G401 (cell line): ENCODE data around the gene ZFYVE9. TPM values are rescaled to one million over a fixed set of nuclear protein-coding genes. Genes with fewer than 3 reads are reported as not detected.

Source experiments
- DNase-seq: peaks from one replicate; pipeline ENCODE4 v3.0.0-alpha.2; 2015; ENCODE audit warnings: low spot score
- in situ Hi-C: cut with HindIII; loops from 2 replicates; pipeline ENCODE4 v1.10.0; 2016; ENCODE audit warnings: low sequenced_read_pairs, mixed read lengths
- total RNA-seq: library from RNA; depleted of rRNA; stranded (reverse); fragments of >200 nt; shearing (Covaris generic); gene quantifications from 2 replicates; pipeline ENCODE4 v1.2.3, GENCODE V29; 2014

ZFYVE9 gene
- total RNA-seq, 1 experiment from 2014 or later = 21.5 TPM

DNA sequence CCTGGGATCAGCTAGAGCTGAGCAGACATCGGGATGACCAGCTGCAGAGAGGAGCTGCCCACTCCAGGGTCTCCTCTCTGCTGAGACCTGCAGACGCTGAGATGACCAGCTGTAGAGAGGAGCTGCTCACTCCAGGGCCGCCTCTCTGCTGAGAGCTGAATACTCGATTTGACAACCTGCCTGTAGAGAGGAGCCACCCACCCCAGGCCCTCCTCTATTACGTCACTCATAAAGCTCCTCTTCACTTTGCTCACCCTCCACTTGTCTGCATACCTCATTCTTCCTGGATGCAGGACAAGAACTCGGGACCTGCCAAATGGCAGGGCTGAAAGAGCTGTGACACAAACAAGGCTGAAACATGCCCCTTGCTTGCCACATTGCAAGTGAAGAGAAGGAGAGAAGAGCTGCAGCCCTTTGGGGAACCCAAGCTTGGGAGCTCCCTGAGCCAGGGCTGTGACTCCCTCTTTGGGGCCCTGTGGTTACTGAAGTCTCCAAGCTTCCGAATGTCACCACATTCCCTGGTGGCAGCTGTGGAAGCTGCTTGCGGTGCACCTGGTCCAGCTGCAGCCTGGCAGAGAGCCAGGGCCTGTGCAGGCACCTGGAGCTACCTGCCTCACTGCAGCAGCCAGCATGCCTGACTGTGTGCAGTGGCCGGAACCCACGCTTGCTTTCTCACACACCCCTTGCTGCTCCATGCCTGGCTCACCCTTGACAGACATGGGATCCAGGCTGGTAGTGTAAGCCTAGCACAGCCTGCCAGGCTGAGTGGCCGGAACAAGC is 164.5 kb downstream of the ZFYVE9 start:
- peak; percentile 4 for DNase-seq
- in situ Hi-C loops = no loop called here

DNA sequence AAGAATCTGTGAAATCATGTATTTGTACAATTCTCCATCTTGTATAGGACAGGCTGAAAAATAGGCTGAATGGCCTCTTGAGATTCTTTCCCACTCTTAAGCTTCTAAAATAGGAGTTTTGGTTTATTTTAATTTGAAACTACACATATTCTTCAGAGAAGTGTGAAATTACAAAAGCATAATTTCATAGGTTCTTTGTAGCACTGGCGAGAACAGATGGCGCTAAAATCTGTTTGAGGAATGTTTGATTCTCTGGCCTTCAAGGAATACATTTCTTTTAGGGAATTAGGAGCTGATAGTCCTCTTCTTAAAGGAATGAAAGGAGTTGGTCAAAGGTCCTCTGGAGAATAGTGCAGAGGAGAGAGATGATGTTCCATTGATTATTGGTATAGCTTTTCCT is 179.2 kb downstream of the ZFYVE9 start:
- no peak for DNase-seq
- in situ Hi-C loops = no loop called here

DNA sequence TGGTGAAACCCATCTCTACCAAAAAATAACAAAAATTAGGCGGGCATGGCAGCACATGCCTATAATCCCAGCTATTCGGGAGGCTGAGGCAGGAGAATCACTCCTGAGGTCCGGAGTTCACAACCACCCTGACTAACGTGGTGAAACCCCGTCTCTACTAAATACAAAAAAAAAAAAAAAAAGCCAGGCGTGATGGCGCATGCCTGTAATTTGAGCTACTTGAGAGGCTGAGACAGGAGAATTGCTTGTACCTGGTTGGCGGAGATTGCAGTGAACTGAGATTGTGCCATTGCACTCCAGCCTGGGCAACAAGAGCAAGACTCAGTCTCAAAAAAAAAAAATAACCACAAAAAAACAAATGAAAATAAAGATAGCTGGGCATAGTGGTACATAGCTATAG is 181.8 kb downstream of the ZFYVE9 start:
- in situ Hi-C loops = no loop called here
- no peak for DNase-seq

DNA sequence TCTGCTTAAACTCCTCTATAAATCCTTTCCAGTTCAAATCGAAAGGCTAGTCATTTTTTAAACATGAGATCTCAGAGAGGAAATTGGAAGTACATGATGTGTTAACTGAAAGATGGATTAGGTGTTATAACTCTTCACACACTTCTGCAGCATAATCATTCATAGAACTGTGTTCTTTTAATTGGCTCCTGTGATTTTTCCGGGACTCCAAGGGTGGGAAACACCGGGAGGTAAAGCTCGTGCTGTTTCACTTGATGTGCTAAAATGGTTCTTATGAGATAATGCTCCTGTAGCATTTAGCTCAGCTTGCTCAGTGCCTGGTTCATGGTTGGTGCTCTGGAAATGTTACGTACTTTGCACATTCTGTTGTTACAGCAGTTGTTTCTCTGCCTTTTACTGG is 183.9 kb downstream of the ZFYVE9 start:
- in situ Hi-C loops = no loop called here

DNA sequence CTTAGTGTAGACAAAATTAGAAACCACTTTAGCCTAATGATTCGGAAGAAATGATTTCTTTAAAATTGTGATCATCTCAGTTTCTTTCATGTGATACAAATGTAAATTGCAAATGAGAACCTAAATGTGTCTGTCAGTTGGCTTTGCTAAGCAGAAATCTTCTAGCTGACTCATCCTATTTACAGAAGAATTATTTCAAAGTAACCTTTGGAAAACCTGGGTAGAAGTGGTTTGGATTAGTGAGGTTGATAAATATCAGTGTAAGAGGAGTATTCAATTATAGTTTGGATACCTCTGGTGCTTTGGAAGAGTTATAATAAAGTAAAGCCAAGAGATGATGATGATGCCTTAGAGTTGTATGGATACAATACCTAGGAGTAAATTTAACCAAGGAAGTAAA is 186.7 kb downstream of the ZFYVE9 start:
- no peak for DNase-seq
- in situ Hi-C loops = no loop called here

More for the DNA sequence above, 183.9 kb downstream of the ZFYVE9 start:
- DNase-seq = no peak

DNA sequence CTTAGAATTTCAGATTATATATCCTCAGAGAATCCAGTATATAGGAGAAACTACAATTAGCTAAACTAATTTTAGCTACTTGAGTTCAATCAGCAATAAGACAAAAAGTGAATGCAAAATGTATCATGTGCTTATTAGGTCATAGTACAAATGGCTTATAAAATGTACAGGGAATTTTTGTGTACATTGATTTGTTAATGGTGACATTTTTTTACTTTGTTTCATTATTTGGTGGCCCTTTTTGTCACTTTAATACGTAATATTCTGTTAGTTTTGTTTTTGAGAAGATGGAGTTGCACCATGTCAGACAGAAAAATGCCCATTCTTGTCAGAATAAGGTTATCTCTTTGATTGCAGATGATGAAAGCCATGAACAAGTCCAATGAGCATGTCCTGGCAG is 190.5 kb downstream of the ZFYVE9 start:
- DNase-seq = no peak
- in situ Hi-C loops = no loop called here

DNA sequence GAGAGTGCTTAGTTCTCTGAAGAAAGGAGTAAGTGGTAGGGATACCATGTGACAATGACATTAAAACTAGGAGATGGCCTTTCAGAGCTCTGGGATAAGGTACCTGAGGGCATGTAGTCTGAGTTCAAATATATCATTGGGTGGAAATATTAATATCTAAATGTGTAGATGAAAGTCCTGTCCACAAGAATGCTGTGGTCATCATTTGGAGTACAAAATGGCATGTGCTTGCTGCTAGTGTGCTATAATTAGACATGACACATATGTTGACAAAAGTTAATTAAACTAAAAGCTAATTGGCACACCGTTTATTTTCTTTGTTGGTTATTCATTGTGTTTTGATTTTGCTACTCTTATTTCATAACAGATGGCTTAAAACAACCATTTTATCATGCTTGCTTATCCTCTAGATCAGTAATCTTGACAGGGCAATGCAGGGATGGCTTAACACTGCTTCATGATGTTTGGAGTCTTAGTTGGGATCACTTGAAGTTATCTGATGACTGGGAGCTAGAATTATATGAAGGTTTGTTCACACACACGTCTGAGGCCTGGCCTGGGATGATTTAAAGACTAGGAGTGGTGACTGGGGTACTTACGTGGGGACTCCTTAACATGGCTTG is 193.1 kb downstream of the ZFYVE9 start:
- DNase-seq = no peak
- in situ Hi-C loops = no loop called here

DNA sequence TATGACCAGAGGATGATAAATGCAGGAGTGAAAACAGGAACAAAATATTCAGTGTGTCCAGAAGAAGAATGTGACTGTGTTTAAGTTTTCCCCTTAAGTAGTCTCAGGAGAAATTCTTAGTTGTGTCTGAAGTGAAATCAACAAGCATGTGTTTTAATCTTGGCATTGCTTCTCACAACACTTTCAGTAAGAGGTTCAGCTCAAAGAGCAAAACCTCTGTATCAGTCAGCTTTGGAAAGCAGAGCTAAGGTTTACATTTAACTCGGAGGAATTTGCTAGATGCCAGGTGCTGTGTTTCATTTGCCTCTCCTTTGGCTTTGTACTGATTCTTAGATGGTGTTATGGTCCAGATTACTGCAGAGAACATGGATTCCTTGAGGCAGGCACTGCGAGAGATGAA is 195.6 kb downstream of the ZFYVE9 start:
- in situ Hi-C loops = no loop called here
- no peak for DNase-seq

DNA sequence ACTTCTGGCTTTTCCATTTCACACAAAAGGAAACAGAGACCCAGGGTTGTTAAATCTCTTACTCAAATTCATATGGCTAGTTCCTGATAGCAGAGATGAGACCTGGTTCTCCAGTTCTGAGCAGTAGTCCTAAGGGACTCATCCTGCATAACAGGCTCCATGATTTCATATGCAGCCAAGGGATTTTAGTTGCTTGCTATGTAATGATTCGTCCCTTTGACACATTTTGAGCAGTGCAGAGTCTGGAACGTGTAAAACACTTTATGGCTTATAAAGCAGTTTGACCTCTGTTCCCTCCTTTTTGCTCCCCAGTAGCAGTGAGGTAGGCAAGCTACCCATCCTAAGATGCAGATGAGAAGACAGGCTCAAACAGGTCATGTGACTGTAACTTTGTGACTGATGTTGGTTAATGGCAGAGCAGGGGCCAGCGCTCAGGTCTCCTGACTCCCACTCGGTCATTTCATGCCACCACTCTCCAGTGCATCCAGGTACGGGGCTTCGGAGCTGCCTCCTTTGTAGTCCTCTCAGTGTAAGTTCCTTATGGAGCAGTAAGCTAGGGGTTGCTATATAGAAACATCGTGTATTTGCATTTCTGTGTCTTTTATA is 199.9 kb downstream of the ZFYVE9 start:
- in situ Hi-C loops = no loop called here
- no peak for DNase-seq

DNA sequence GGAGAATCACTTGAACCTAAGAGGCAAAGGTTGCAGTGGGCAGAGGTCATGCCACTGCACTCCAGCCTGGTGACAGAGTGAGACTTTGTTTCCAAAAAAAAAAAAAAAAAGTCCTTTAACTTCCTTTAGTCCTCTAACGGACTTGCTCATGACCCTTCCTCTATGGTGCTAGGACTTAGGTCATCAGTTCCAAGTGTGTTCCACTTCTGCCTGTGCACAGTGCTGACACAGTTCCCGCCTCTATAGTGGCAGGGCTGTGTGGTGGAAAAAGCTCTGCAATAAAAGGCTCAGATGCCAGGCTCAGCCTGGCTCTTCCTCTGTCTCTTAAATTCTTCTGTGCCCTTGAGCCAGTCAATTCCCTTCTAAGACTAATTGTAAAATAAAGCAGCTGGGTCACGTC is 202.1 kb downstream of the ZFYVE9 start:
- no peak for DNase-seq
- in situ Hi-C loops = no loop called here

DNA sequence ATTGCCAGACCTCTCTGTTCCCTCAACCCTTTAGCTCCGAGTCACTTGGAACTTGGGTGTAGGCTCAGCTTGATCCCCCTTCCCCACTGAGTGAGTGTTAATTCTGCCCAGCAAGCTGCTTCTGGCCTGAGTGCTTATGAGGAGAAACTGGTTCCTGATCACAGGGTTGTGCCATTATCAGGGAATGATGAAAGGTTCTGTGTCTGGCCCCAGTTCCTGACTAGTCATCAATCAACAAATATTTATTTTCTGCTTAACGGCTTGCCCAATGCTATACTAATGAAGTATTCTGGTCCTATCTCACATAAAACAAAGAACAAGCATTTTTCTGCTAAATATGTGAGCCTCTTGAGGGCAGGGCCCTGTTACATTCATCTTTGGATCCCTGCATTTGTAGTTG is 203.4 kb downstream of the ZFYVE9 start:
- in situ Hi-C loops = no loop called here
- no peak for DNase-seq

DNA sequence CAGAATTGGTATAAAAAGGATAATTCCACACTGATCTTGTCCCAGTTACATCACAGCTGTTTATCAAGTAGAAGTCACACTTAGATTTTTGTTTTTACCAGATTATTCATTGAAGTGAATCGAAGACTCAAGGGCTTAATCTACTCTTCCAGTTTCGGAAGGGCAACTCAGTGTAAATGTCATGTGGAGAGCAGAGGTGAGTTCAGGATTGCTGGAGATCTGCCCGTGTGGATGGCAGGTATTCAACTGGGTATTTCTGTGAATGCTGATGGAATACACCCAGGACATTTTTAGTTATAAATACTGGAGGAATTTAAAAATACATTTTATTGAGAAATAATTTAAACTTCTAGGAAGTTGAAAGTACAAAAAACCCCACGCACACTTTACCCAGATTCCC is 204.8 kb downstream of the ZFYVE9 start:
- DNase-seq = no peak
- in situ Hi-C loops = no loop called here

DNA sequence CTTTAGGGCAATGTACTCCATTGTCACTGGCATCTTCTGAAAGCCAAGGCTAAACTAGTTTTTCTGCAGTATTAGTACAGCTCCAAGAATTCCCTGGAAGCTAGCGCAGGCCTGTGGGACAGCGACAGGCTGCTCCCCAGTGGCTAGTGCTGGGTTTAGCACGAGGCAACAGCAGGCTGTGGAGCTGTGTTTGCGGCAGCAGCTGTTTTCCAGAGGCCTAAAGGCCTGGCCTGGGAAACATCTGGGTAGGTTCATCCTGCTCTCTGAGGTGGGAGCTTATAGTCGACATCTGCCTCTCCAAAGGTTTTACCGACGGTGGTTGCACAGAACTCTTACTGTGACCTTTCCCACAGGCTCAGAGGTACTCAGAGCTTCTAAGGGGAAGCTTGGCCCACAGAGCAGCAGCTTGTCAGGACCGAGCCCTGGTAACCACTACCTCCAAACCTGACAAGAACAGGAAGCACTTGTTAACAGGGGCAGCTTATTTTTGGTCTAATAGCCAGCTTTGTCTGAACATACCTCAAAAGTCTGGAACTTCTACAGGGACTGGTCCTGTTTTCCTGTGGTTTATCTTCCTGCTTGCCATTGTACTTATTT is 206.9 kb downstream of the ZFYVE9 start:
- DNase-seq = peak; percentile 39
- in situ Hi-C loops = no loop called here

DNA sequence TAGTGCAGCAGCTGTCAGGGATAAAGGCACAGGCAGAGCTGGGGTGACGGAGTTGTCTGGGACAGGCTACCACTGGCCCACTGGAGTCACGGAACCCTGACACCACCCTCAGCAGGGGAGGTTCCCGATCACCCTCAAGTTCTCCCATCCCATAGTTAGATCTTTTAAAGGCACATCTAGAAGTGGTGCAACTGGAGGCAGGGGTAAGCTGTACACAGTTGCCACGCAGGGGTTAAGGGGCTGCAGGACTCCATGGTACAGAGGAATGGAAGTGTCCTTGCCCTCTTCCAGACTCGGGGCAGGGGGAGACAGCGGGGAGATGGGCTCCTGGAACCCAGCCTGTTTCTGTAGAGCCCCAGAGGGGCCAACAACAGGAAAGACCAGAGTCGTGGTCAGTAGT is 210.8 kb downstream of the ZFYVE9 start:
- in situ Hi-C loops = no loop called here
- DNase-seq = no peak

DNA sequence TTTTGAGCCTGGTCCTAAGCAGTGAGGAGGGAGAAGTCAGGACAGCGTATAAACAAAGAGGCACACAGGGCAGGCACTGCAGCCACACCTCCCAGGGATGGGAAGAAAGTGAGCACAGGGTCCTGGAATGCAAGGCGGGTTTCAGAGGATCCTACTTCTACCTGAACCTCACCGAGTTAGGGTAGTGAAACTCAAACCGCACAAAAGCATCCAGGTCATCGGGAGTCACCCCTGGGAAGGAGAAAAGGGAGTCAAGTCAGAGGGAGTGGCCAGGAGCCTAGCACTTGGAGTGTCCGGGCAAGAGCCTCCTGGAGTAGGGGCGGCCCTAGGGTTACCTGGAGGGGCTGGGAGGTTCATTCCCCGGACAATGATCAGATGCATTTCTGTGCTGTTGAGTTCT is 213.5 kb downstream of the ZFYVE9 start:
- DNase-seq = no peak
- in situ Hi-C loops = no loop called here

DNA sequence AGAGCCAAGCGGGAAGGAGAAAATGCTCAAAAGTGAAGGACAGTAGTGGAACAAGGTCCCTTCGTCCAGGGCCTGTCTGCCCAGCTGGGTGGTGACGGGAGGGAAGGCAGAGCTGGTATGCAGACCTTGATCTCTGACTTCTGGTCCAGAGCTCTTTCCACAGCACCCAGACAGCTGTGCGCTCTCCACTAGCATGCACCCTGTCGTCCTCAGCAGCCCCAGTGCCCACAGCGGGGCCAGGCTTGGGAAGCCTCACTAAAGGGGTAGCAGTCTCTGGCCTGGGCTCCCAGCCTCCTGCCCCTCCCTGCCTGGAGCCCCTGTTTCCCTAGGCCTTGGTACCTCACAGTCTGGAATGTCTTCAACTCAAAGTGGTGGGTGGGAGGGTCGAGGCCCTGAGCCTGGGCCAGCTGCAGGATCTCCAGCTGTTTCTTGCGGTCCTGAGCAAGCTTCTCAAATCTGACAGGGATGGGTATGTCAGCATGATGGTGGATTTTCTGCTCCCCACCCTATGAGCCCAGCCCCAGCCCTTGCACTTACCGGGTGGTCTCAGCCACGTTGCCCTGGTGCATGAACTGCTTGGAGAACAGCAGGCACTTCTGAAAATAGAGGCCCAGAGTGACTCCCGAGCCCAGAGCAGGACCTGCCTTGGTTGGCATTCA is 214.1 kb downstream of the ZFYVE9 start:
- in situ Hi-C loops = no loop called here
- no peak for DNase-seq

DNA sequence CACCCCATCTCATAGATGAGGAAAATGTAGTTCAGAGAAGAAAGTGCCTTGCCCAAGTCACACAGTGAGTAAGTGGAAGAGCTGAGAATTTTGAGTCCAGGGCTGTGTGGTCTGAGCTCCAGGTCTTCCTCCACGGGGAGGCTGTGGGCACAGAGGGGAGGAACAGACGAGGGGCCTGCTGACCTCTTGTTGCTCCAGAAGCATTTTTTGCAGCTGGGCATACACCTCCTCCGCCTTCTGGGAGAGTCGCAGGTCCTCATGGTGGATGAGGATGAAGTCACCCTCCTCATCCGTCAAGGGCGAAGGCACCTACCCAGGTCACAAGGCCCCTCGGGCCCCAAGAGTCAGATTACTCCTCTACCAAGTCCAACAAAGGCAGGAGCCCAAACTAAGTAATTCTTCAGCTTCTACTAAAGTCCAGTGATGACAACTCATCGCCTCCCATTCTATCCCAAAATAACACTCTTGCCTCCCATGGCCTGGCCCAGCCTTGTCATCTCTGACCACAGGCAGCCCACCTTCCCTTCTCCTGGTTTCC is 215.0 kb downstream of the ZFYVE9 start:
- no peak for DNase-seq
- in situ Hi-C loops = no loop called here

DNA sequence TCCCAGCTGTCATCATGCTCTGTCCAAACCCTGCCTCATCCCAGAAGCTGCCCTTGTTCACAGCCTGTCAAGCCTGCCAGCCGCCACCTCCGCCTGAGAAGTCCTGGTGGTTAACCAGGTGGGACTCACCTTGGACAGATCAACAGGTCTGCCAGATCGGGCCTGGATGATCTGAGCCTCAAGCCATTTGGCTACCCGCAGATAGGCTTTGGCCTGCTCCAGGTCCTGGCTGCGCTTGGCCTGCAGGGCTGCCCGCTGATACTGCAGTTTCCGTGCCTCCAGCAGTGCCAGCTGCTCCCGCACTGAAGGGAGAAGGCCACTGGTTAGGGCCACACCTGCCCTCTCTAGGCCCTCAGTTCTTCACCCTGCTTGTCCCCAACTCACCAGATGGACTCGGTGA is 215.5 kb downstream of the ZFYVE9 start:
- in situ Hi-C loops = no loop called here
- DNase-seq = no peak

DNA sequence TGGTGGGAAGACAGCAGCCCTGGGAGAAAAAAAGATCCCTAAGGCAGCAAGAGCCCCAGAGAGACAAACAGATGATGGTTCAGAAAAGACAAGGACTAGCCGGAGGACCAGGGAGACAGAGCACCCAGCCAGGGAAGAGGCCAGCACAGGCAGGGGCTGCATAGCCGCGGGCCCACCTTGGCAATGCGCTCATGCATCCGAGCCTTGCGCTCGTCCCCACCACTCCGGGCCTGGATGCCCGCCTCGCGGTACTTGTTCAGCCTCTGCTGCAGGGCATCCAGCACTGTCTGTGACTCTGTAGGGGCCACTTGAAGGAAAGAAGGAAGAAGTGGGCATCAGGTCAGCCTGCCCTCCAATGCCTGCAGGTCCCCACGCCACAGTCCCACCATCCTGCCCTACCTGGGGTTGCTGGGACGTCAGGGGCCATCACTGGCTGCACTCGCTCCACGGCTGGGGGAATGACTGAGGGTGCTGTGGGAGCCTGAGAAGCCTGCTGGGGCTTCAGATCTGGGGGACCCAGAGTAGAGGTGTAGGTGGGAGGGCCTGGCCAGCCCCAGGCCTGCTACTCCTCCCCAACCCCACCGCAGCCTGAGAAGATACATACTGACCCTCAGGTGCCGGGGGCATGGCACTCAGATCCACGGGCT is 217.1 kb downstream of the ZFYVE9 start:
- DNase-seq = no peak

More for the DNA sequence above, 217.1 kb downstream of the ZFYVE9 start:
- in situ Hi-C loops = no loop called here
